ENCODE results near the gene OSBPL9. TPM values are rescaled to one million over a fixed set of nuclear protein-coding genes. Genes with fewer than 3 reads are reported as not detected.

OSBPL9 gene
- total RNA-seq, 1 experiment from 2014 or later = 52.6 TPM

GRCh38 chr1:51679435-51679834, 62.5 kb downstream of the OSBPL9 start:
- DNase-seq (ENCODE audit: low read depth, low spot score) (no peak), ATAC-seq (no peak)
- H2AFZ ChIP-seq (ENCODE audit: low read depth, low read length, poor library complexity, severe bottlenecking) = no peak overlapping the region
- ChIA-PET POLR2A (no interaction called here), RAD21 (ENCODE audit: low non-redundant PET in 1 of 2, low total read pairs in 2 of 2, uncharacterized antibody in 2 of 2, unreplicated experiment in 2 of 2) (no interaction called here), CTCF (no interaction called here)
- TF ChIP-seq TCF7L2 (IDR thresholded peaks at IDR 0.05; ENCODE audit: borderline replicate concordance, extremely low read depth, insufficient read depth, insufficient read length) (no peak), ZBTB33 (IDR thresholded peaks at IDR 0.05; ENCODE audit: extremely low read depth, insufficient replicate concordance, low read length) (no peak), ZFX (IDR thresholded peaks at IDR 0.05) (no peak), RAD21 (IDR thresholded peaks at IDR 0.05; ENCODE audit: low read depth) (no peak), EGR1 (IDR thresholded peaks at IDR 0.05; ENCODE audit: low read depth) (no peak), ZNF274 (IDR thresholded peaks at IDR 0.05; ENCODE audit: low read depth, low read length) (no peak)
- BruUV-seq (replicated peaks) = no TSS peak
- H3K36me3 ChIP-seq (ENCODE audit: control insufficient read depth in 1 of 2, insufficient read depth in 2 of 2, low read length in 2 of 2) = no peaks in the 10 kb centered on the region
- H3K4me1 ChIP-seq (ENCODE audit: control insufficient read depth in 1 of 2, insufficient read depth in 2 of 2, low read length in 2 of 2) = peaks cover 0 to 6% of the 10 kb centered on the region in 2 experiments; a peak in 1 of 4 replicates
- no peaks in the 10 kb centered on the region for H4K20me1 ChIP-seq (ENCODE audit: insufficient read depth)
- no peaks in the 10 kb centered on the region for H3K9me2 ChIP-seq (ENCODE audit: insufficient read depth)
- no peak overlapping the region for H3K27ac ChIP-seq (ENCODE audit: low read depth, low read length)
- H3K4me3 ChIP-seq (replicated peaks in 1 of 2; ENCODE audit: low read depth in 1 of 2, low read length in 2 of 2) = no peak overlapping the region
- H3K27me3 ChIP-seq (ENCODE audit: insufficient read depth, low read length) = no peaks in the 10 kb centered on the region
- no peak overlapping the region for H3K9ac ChIP-seq (ENCODE audit: low read length)
- intact Hi-C loops (cut with micrococcal nuclease) = no loop called here
- no peak overlapping the region for H3K4me2 ChIP-seq (ENCODE audit: low read length)
- no peaks in the 10 kb centered on the region for H3K9me3 ChIP-seq (ENCODE audit: control insufficient read depth in 1 of 2, insufficient read depth in 1 of 2, low read depth in 1 of 2, low read length in 2 of 2)
- peaks cover 4% of the 10 kb centered on the region; the same call in 1 of the 2 replicates for H3K79me2 ChIP-seq (ENCODE audit: insufficient read depth, low read length)

GRCh38 chr1:51684776-51685175, 67.9 kb downstream of the OSBPL9 start:
- H3K27ac ChIP-seq (ENCODE audit: low read depth, low read length) = no peak overlapping the region
- H4K20me1 ChIP-seq (ENCODE audit: insufficient read depth) = no peaks in the 10 kb centered on the region
- no peaks in the 10 kb centered on the region for H3K79me2 ChIP-seq (ENCODE audit: insufficient read depth, low read length)
- no peak overlapping the region for H2AFZ ChIP-seq (ENCODE audit: low read depth, low read length, poor library complexity, severe bottlenecking)
- no peak overlapping the region for H3K4me3 ChIP-seq (replicated peaks in 1 of 2; ENCODE audit: low read depth in 1 of 2, low read length in 2 of 2)
- no peaks in the 10 kb centered on the region for H3K9me2 ChIP-seq (ENCODE audit: insufficient read depth)
- DNase-seq (ENCODE audit: low read depth, low spot score) (no peak), ATAC-seq (no peak)
- H3K4me1 ChIP-seq (ENCODE audit: control insufficient read depth in 1 of 2, insufficient read depth in 2 of 2, low read length in 2 of 2) = no peaks in the 10 kb centered on the region
- no peak overlapping the region for H3K4me2 ChIP-seq (ENCODE audit: low read length)
- no peaks in the 10 kb centered on the region for H3K27me3 ChIP-seq (ENCODE audit: insufficient read depth, low read length)
- H3K9ac ChIP-seq (ENCODE audit: low read length) = no peak overlapping the region
- ChIA-PET CTCF (no interaction called here), POLR2A (no interaction called here), RAD21 (ENCODE audit: low non-redundant PET in 1 of 2, low total read pairs in 2 of 2, uncharacterized antibody in 2 of 2, unreplicated experiment in 2 of 2) (no interaction called here)
- TF ChIP-seq CEBPB (IDR thresholded peaks at IDR 0.05; ENCODE audit: low read depth) = no peak
- BruUV-seq (replicated peaks) = no TSS peak
- H3K36me3 ChIP-seq (ENCODE audit: control insufficient read depth in 1 of 2, insufficient read depth in 2 of 2, low read length in 2 of 2) = no peaks in the 10 kb centered on the region
- H3K9me3 ChIP-seq (ENCODE audit: control insufficient read depth in 1 of 2, insufficient read depth in 1 of 2, low read depth in 1 of 2, low read length in 2 of 2) = no peaks in the 10 kb centered on the region
- intact Hi-C loops (cut with micrococcal nuclease) = no loop called here
